HG03108 (cell line): ENCODE data around the gene LGALS3.
"Not testable (repeated sequence)": the region's sequence is repeated elsewhere in the genome, so short reads cannot be mapped to it uniquely, and the experiment has no call there.

Source experiments
- ATAC-seq: cut with Tn5 transposase; IDR thresholded peaks from one replicate; pipeline ENCODE4 v1.9.1; 2021; ENCODE audit warnings: moderate library complexity; ENCODE audit not compliant: unreplicated experiment

The LGALS3 gene

DNA sequence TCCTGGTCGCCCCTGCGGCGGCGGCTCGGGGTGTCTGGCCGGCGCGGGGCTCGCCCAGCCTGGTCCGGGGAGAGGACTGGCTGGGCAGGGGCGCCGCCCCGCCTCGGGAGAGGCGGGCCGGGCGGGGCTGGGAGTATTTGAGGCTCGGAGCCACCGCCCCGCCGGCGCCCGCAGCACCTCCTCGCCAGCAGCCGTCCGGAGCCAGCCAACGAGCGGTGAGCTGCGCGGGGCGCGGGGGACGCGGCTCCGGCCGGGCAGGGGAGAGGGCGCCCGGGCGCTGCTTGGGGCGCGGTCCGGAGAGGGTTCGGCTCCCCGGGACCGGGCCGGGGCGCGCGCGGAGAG lies at the start of gene LGALS3:
Gene LGALS3 (plus strand): TSS at position 167 of the 342 bp plus-strand sequence. CDS start 8,122 bp downstream, outside the sequence.
- peak; percentile 67 for ATAC-seq

DNA sequence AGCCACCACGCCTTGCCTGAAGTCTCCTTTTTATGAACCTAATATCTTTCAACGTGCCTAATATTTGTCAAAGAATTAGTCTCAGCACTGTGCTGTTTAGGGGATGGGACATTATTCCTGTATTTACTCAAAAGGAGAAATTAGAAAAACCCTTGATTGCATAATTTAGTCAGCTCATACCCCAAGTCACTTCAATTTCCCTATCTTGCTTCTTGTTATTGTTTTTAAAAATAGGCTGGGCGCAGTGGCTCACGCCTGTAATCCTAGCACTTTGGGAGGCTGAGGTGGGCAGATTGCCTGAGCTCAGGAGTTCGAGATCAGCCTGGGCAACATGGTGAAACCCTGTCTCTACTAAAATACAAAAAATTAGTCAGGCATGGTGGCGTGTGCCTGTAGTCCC lies 49.1 kb upstream of the LGALS3 start:
- not testable (repeated sequence) for ATAC-seq

DNA sequence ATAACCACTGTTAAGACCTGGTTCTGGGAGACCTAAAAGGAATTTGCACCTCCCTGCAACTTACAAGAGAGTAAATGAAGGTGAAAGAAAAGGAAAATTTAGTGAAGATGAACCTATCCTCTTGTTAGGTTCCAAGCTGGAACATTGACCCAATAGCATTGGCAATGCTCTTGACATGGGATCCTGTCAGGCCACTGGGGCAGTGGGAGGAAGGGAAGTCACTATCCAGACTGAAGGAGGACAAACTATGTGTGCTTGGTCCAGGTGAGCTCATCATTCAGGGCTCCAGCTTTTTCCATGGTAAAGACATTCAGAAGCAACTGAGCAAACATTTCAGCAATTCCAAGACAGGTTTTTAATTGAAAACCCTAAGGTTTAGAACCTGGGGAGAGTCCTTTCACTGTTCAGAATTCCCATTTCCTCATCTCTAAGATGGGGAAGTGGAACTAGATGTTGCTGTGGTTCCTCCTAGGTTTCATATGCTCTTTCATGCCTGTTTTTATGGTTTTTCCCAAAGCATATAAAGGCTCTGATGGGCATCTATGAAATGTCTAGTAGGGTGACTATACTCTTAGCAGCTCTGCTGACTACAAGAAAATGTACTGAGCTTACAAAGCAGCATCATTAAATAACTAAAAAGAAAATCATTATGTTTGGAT lies 44.5 kb upstream of the LGALS3 start:
- ATAC-seq: no peak

- ATAC-seq: no peak
Observed at GRCh38 chr14:55085060-55085660, 43.9 kb upstream of the LGALS3 start.

DNA sequence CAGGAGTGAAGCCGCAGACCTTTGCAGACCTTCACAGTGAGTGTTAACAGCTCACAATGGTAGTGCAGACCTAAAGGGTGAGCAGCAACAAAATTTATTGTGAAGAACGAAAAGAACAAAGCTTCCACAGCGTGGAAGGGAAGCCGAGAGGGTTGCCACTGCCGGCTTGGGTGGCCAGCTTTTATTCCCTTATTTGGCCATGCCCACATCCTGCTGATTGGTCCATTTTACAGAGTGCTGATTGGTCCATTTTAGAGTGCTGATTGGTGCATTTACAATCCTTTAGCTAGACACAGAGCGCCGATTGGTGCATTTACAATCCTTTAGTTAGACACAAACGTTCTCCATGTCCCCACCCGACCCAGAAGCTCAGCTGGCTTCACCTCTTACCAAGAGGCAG lies 42.1 kb upstream of the LGALS3 start:
- no peak for ATAC-seq

- no peak for ATAC-seq
Observed at GRCh38 chr14:55088356-55088755, 40.7 kb upstream of the LGALS3 start.

DNA sequence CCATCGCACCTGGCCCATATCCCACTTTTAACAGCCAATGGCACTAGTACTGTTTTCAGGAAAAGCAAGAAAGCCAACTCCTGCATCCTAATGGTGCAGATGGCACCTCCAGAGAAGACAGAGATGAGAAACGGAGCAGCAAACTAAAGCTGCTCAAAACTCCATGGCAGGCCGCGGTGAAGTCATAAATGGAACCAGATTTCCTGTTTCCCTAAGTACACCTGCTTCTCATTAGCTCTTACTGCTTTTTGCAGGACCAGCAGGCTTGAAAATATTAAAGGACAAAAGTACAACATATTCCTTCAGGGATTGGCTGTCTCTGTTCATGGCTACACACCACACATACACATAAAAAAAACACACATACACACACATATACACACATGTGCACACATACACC lies 36.7 kb upstream of the LGALS3 start:
- ATAC-seq: no peak

DNA sequence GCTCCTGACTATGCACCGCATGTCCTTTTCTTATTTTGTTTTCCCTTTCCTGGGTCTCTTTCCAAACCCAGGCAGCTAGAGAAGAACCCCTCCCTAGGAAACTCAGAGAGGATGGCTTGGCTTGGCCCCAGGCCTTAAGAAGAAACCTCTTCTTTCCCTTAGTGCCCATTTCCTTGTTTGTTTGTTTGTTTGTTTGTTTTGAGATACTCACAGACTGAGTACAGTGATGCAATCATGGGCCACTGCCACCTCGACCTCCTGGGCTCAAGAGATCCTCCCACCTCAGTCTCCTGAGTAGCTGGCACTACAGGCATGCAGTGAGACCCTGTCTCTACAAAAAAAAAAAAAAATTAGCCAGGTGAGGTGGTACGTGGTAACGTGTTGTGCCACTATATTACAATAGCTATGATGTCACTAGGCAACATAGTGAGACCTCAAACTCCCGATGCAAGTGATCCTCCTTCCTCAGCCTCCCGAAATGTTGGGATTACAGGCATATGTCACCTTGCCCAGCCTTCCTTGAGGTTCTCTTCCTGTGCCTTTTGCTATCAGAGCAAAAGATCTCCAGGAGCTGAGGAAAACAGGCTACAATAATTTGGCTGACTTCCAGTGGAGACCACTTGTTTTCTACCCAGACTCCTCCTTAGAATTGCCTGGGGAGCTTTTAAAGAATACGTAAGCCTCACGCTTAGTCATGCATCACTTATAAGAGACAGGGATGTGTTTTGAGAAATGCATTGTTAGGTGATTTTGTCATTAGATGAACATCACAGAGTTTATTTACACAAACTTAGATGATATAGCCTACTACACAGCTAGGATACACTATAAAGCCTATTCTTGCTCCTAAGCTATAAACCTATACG lies 34.5 kb upstream of the LGALS3 start:
- no peak for ATAC-seq

GRCh38 chr14:55097881-55098560 lies 31.0 kb upstream of the LGALS3 start:
- peak; percentile 47 for ATAC-seq

GRCh38 chr14:55098561-55098898 lies 30.5 kb upstream of the LGALS3 start:
- no peak for ATAC-seq

DNA sequence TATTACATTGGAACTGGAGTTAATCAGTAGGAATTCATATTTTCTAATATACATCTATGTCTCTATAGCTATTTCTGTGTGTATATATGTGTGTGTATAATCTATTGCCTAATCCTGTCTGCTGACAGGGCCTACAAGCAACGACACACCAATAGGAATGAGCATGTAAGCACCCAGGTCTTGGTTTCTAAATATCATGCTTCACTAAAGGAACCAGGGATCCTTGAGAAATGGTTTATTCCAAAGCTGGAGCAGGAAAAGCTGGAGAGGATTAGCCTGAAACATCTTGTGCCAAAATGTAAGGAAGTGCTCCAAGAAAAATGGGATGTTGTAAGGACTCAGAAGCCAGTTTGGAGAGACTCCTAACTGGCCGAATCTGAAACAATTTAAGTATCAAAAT lies 29.3 kb upstream of the LGALS3 start:
- no peak for ATAC-seq

DNA sequence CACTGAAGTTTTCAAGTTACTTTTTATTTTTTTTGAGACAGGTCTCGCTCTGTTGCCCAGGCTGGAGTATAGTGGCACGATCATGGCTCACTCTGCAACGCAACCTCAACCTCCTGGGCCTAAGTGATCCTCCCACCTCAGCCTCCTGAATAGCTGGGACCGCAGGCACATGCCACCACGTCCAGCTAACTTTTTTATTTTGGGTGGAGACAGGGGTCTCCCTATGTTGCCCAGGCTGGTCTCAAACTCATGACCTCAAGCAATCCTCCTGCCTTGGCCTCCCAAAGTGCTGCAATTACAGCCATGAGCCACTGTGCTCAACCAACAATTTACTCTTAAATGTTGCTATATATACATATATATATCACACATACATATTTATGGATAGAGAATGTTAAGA lies 27.4 kb upstream of the LGALS3 start:
- no peak for ATAC-seq

DNA sequence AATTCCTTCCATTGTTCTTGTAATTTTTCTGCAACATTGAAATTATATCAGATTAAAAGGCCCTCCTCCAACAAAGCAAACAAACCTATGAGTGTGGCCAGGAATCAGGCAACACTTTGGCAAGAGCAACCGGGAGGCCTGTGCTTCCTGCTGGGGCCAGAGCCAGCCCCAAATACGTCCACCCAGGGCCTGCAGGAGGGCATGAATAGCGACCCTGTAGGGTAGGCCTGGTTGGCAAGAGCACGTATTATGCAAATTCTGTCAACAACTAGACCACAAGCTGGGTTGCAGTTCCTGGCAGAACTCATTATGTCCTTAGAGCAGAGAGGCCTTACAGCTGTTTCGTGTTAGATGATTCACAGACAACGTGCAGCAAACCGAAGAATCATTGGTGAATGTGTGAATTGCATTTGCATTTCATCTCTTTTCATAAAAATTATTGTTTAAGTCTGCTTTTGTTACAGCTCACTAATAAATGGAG lies 26.9 kb upstream of the LGALS3 start:
- peak; percentile 66 for ATAC-seq

DNA sequence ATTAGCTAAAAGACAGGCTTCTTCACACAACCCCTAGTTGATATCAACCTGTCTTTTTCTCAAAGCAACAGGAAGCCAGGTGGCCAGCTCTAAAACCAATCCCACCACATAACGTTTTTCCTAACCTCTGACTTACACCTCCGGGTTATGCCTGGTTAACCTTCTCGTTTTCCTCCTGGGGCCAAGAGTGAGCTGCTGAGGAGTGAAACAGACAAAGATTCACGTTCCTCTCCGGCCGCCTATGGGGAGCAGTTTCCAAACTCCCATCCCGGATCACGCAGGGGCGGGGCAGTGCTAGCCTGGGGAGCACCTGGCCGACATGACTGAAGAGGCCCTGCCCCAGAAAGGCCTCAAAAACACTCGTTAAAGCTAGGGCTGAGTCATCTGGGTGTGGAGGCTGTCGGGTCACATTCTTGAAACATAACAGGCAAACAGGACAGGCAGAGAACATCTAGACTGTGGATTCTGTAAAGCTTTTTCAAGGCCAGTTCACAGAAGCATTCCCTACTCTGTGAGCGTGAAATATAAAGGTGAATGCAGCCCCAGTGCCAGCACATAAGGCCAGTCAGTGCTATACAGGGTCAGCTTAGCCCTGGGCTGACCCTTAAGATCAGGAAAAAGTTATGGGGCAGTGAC lies 25.9 kb upstream of the LGALS3 start:
- peak; percentile 34 for ATAC-seq

GRCh38 chr14:55103971-55104954 lies 24.8 kb upstream of the LGALS3 start:
- no peak for ATAC-seq

GRCh38 chr14:55105991-55106390 lies 23.1 kb upstream of the LGALS3 start:
- ATAC-seq: no peak

- ATAC-seq: no peak
Observed at GRCh38 chr14:55107766-55108554, 21.1 kb upstream of the LGALS3 start.

GRCh38 chr14:55109836-55110235 lies 19.2 kb upstream of the LGALS3 start:
- no peak for ATAC-seq

DNA sequence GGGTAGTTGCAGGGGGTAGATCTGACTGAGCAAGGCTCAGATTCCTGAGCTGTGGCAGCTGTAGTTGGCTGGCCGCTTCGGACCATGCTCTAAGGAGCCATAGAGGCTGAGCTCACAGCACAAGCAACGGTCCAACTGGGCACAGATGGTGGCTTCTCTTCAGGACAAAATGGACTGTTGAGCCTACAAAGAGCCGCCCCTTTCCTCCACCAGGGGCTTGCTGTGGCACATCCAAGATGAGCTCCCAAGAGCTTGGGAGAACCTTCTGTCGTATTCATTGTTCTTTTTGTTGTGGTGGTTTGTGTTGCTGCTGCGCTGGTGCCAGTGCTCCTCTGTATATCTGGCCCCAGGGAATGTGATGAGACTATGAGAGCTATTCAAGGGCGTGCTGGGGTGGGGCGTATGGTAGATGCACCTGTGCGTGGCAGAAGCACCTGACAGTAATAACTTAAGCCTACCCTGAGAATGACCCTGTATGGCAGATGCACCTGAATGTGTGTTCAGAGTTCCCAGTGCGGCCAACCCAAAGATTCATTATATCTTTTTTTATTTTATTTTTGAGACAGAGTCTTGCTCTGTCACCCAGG lies 17.8 kb upstream of the LGALS3 start:
- ATAC-seq: no peak
